ENCODE measurements around the gene C2CD4D. TPM values are rescaled to one million over a fixed set of nuclear protein-coding genes. Genes with fewer than 3 reads are reported as not detected.
"Not testable (repeated sequence)": the region's sequence is repeated elsewhere in the genome, so short reads cannot be mapped to it uniquely, and the experiment has no call there.

C2CD4D gene
- total RNA-seq, 1 experiment from 2014 or later, result 0.79 TPM

DNA sequence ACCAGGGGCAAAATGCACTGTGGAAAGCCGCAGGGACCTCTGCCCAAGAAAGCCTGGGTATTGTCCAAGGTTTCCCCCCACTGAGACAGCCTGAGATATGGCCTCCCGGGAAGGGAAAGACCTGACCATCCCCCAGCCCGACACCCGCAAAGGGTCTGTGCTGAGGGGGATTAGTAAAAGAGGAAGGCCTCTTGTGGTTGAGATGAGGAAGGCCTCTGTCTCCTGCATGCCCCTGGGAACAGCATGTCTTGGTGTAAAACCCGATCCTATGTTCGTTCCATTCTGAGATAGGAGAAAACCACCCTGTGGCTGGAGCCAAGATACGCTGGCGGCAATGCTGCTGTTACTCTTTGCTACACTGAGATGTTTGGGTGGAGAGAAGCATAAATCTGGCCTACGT lies 33.2 kb upstream of the C2CD4D start:
- not testable (repeated sequence) for H3K79me1 ChIP-seq (ENCODE audit: insufficient read depth, low read depth, low read length, poor library complexity, severe bottlenecking); H4K91ac ChIP-seq (ENCODE audit: insufficient read length, low read depth, low read length); H4K20me1 ChIP-seq (ENCODE audit: control insufficient read depth, insufficient read depth, insufficient read length); H2BK15ac ChIP-seq (ENCODE audit: low read depth, low read length); H3K56ac ChIP-seq (ENCODE audit: insufficient read length, low read depth, low read length); H2BK20ac ChIP-seq (ENCODE audit: low read depth, low read length, poor library complexity, severe bottlenecking); H3K4me2 ChIP-seq (ENCODE audit: insufficient read depth, insufficient read length, low read length); H3K9ac ChIP-seq (ENCODE audit: extremely low read depth, insufficient read length, low read length); H3K18ac ChIP-seq (ENCODE audit: insufficient read length, low read depth, low read length); H3K27ac ChIP-seq (ENCODE audit: insufficient read length, low read depth, low read length); H3K14ac ChIP-seq (ENCODE audit: insufficient read depth, low read length); H3K79me2 ChIP-seq (ENCODE audit: insufficient read depth, low read length); H2AFZ ChIP-seq (ENCODE audit: low read length); H2BK120ac ChIP-seq (ENCODE audit: low read depth, low read length, poor library complexity, severe bottlenecking); H4K5ac ChIP-seq (ENCODE audit: insufficient read length, low read depth, low read length); H2BK12ac ChIP-seq (ENCODE audit: insufficient read length, low read depth, low read length); H3K4me3 Mint-ChIP-seq; H3K23ac ChIP-seq (ENCODE audit: insufficient read length, low read depth, low read length); H3K9me3 ChIP-seq (ENCODE audit: control insufficient read depth, low read depth, low read length); H2BK5ac ChIP-seq (ENCODE audit: insufficient read length, low read length); H3K23me2 ChIP-seq (ENCODE audit: insufficient read length, low read depth, low read length, poor library complexity, severe bottlenecking); H3K27me3 ChIP-seq (ENCODE audit: insufficient read depth, low read length); DNase-seq; H3T11ph ChIP-seq (ENCODE audit: low read length); H3K4ac ChIP-seq (ENCODE audit: low read depth, low read length); H3K9me3 Mint-ChIP-seq; H2AK5ac ChIP-seq (ENCODE audit: insufficient read length, low read length); H4K8ac ChIP-seq (replicated peaks; ENCODE audit: insufficient read length, low read depth, low read length); H3K4me1 ChIP-seq (ENCODE audit: insufficient read depth, low read length); H3K36me3 Mint-ChIP-seq (ENCODE audit: insufficient read depth in 1 of 3, low read depth in 3 of 3); H3K27me3 Mint-ChIP-seq (ENCODE audit: low read depth)
- Mint-ChIP-seq H3K27ac (0 out of 7 replicates have a peak overlapping the region, but pooled peaks of 1 of the 3 experiments have one; percentile 15), H3K4me1 (peaks cover 15% of the 10 kb centered on the region in 2 experiments)
- no CpG with 5 or more reads among the region's 9 CpGs for WGBS (ENCODE audit: extremely low coverage, insufficient read length, low lambda C conversion rate)
- TF ChIP-seq, protein P1, sequence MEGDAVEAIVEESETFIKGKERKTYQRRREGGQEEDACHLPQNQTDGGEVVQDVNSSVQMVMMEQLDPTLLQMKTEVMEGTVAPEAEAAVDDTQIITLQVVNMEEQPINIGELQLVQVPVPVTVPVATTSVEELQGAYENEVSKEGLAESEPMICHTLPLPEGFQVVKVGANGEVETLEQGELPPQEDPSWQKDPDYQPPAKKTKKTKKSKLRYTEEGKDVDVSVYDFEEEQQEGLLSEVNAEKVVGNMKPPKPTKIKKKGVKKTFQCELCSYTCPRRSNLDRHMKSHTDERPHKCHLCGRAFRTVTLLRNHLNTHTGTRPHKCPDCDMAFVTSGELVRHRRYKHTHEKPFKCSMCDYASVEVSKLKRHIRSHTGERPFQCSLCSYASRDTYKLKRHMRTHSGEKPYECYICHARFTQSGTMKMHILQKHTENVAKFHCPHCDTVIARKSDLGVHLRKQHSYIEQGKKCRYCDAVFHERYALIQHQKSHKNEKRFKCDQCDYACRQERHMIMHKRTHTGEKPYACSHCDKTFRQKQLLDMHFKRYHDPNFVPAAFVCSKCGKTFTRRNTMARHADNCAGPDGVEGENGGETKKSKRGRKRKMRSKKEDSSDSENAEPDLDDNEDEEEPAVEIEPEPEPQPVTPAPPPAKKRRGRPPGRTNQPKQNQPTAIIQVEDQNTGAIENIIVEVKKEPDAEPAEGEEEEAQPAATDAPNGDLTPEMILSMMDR (conservative IDR thresholded peaks at IDR 0.05), result peak; percentile 20; the same call in 1 of the 3 replicates

Data from H9 (cell line).